ENCODE data around the gene MLF2. TPM values are rescaled to one million over a fixed set of nuclear protein-coding genes. Genes with fewer than 3 reads are reported as not detected.

Gene MLF2
- 161 to 172 TPM (median 163 TPM) in 3 replicates for total RNA-seq
- long read RNA-seq, transcript MLF2-201 (9 exons, 1,969 nt) = major isoform, 348 of 382 reads
- long read RNA-seq, partial matches to known transcripts = 14 of 382 reads
- long read RNA-seq, other reads (novel, unspliced or antisense) = 20 of 382 reads

DNA sequence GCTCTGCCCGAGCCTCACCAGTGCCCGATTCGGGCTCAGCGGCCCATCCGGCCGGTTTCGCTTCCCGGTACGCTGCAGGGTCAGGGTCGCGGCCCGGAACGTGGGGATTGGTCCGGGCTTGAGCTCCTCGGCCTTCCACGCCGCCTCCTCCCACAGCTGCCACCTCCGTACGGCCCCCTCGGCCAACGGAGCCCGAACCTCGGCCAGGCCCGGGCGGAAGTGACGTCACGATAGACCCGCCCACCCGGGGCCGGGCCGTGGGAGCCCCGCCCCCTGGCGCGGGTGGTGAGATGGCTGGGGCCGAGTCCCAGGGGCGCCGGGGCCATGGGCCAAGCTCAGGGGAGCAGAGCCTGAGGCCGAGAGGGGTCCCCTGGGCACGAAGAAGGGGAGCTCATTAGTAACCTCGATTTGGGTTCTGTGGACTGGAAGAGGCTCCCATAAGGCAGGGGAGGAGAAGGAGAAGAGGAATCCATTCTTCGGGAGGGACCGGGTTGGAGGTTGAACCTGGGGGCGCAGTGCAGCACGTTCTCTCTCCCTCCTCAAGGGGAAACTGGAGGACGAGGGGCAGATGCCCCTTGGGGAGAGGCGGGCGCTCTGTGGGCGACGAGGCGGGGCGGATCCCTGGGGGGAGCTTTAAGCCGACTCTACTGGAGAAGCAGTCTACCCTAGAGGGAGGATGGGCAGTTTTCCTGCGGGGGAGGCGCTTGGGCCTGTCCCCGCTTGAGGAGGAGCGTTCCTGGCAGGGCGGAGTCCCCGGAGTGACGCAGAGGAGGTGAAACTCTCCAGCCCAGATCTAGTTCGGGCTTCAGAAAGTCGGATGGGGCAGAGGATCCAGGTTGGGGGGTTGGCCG lies at the start of gene MLF2:
TSS of gene MLF2 (minus strand) at position 221 of the 851 bp plus-strand sequence. CDS start 807 bp downstream, outside the sequence.
- Mint-ChIP-seq H3K4me1 (ENCODE audit: low read depth) (peaks cover 26% of the 10 kb centered on the region), H3K4me3 (ENCODE audit: unreplicated experiment) (peak within 1 kb of the TSS; percentile 97), H3K27me3 (ENCODE audit: low read depth) (no peaks in the 10 kb centered on the region), H3K27ac (ENCODE audit: unreplicated experiment) (peak within 1 kb of the TSS; percentile 98), H3K36me3 (ENCODE audit: low read depth) (peaks cover 20% of the 10 kb centered on the region), H3K9me3 (ENCODE audit: low read depth) (no peaks in the 10 kb centered on the region)
- peak; percentile 99 for DNase-seq (ENCODE audit: low spot score)
- TF ChIP-seq, protein P1, sequence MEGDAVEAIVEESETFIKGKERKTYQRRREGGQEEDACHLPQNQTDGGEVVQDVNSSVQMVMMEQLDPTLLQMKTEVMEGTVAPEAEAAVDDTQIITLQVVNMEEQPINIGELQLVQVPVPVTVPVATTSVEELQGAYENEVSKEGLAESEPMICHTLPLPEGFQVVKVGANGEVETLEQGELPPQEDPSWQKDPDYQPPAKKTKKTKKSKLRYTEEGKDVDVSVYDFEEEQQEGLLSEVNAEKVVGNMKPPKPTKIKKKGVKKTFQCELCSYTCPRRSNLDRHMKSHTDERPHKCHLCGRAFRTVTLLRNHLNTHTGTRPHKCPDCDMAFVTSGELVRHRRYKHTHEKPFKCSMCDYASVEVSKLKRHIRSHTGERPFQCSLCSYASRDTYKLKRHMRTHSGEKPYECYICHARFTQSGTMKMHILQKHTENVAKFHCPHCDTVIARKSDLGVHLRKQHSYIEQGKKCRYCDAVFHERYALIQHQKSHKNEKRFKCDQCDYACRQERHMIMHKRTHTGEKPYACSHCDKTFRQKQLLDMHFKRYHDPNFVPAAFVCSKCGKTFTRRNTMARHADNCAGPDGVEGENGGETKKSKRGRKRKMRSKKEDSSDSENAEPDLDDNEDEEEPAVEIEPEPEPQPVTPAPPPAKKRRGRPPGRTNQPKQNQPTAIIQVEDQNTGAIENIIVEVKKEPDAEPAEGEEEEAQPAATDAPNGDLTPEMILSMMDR (IDR thresholded peaks at IDR 0.05) = no peak

GRCh38 chr12:6799147-6799546 lies 46.2 kb upstream of the MLF2 start:
- Mint-ChIP-seq H3K4me3 (ENCODE audit: unreplicated experiment) (no peak overlapping the region), H3K4me1 (ENCODE audit: low read depth) (no peaks in the 10 kb centered on the region), H3K9me3 (ENCODE audit: low read depth) (peaks cover 2% of the 10 kb centered on the region), H3K27ac (ENCODE audit: unreplicated experiment) (no peak overlapping the region), H3K27me3 (ENCODE audit: low read depth) (no peaks in the 10 kb centered on the region), H3K36me3 (ENCODE audit: low read depth) (no peaks in the 10 kb centered on the region)
- TF ChIP-seq, protein P1 (IDR thresholded peaks at IDR 0.05) = no peak
- no peak for DNase-seq (ENCODE audit: low spot score)

- Mint-ChIP-seq H3K36me3 (ENCODE audit: low read depth) (no peaks in the 10 kb centered on the region), H3K9me3 (ENCODE audit: low read depth) (no peaks in the 10 kb centered on the region), H3K27me3 (ENCODE audit: low read depth) (peaks cover 2% of the 10 kb centered on the region), H3K27ac (ENCODE audit: unreplicated experiment) (no peak overlapping the region), H3K4me1 (ENCODE audit: low read depth) (peaks cover 9% of the 10 kb centered on the region), H3K4me3 (ENCODE audit: unreplicated experiment) (no peak overlapping the region)
- no peak for DNase-seq (ENCODE audit: low spot score)
- TF ChIP-seq, protein P1 (IDR thresholded peaks at IDR 0.05) = no peak
These were observed 43.6 kb upstream of the MLF2 start for GRCh38 chr12:6796576-6796975.

- Mint-ChIP-seq H3K4me1 (ENCODE audit: low read depth) (peaks cover 9% of the 10 kb centered on the region), H3K9me3 (ENCODE audit: low read depth) (no peaks in the 10 kb centered on the region), H3K36me3 (ENCODE audit: low read depth) (no peaks in the 10 kb centered on the region), H3K27me3 (ENCODE audit: low read depth) (peaks cover 2% of the 10 kb centered on the region), H3K27ac (ENCODE audit: unreplicated experiment) (no peak overlapping the region), H3K4me3 (ENCODE audit: unreplicated experiment) (no peak overlapping the region)
- DNase-seq (ENCODE audit: low spot score) = no peak
- TF ChIP-seq, protein P1 (IDR thresholded peaks at IDR 0.05) = no peak
These were observed 42.1 kb upstream of the MLF2 start for GRCh38 chr12:6795088-6795487.

- TF ChIP-seq, protein P1 (IDR thresholded peaks at IDR 0.05) = no peak
- Mint-ChIP-seq H3K36me3 (ENCODE audit: low read depth) (no peaks in the 10 kb centered on the region), H3K4me3 (ENCODE audit: unreplicated experiment) (peak overlapping the region; percentile 6), H3K9me3 (ENCODE audit: low read depth) (no peaks in the 10 kb centered on the region), H3K27ac (ENCODE audit: unreplicated experiment) (peak overlapping the region; percentile 28), H3K27me3 (ENCODE audit: low read depth) (peaks cover 2% of the 10 kb centered on the region), H3K4me1 (ENCODE audit: low read depth) (peaks cover 16% of the 10 kb centered on the region)
- DNase-seq (ENCODE audit: low spot score) = no peak
These were observed 39.7 kb upstream of the MLF2 start for GRCh38 chr12:6792522-6793201.
